HG03457 (cell line): ENCODE results near the gene CNKSR3.

ENCODE experiments used
- ATAC-seq: cut with Tn5 transposase; IDR thresholded peaks from one replicate; pipeline ENCODE4 v1.9.1; 2021; ENCODE audit warnings: moderate number of reproducible peaks; ENCODE audit not compliant: unreplicated experiment

CNKSR3 gene

DNA sequence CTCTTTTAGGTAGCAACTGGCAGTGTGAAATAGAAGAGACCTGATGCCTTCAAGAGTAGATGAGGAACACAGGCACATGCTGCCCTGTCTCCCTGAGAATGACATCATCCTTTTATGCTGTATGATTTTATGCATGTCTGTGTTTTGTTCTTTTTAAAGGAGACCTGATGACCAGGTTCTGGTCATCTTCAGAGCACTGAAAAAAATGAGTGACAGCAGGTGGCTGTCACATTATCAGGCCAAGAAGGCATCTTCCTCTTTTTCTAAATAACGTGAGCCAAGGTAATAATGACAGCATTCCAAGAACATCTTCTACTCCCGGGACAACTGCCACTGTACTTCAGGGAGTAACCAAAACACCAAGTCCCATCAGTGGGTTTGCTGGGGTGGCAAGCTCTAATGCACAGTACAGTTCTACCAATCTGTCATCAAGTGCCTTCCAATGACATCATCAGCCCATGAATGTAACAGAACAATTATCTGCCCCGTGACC, 28.9 kb downstream of the CNKSR3 start:
- no peak for ATAC-seq

DNA sequence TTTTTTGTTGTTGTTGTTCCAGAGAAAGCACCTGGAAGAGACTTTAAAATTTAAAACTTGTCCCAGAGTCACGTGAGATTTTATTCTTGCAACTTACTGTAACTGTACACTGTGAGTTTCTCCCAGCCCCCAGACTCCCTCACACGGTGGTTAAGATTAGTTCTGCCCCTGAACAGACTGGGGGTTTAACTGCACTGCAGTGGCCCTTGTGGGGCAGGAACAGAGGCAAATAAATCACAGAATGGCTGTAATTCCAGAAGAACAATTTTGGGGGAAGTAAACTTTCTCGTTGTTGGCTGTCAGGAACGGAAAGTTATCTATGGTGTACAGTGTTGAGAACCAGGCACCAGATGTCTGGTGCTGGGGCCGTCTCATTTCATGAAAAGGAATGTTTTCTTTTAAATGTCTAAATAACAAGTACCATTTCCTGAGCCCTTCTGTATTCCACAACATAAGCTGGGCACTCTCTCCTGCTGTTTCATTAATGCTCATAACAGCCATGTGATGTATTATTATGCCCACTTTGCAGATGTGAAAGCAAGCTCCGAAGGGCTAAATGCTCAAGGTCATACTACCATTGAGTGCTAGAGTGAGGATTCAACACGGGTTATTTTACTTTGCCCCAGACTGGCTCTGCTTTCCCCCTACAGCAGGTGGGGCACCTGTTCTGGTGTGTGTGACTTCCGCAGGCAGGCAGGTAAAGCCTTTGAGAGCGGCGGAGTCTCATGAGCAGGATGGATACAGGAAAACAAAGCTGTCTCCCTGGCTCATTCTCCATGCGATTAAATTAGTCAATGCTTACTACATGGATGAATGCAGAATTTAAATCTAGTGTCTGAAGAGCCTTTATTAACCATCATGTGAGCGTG, 30.5 kb downstream of the CNKSR3 start:
- ATAC-seq, result no peak

DNA sequence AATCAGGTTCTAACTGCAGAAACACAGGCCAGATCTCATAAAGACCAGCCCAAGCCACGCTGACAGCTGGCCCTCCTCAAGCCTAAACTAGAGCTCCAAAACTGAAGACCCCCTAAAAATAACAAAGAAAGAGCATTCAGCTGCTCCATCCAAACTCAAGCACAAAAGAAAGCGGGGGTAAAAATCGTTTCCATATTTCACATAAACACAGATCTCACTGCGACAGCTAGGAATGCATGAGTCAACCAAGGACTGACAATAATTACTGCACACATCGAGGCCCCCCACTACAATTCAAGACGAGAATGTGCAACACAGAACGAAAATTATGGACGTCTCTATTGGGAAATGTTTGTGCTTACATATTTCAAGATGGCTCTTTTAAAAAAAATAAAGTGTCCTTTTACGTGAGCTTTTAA, 31.1 kb downstream of the CNKSR3 start:
- ATAC-seq, result no peak

DNA sequence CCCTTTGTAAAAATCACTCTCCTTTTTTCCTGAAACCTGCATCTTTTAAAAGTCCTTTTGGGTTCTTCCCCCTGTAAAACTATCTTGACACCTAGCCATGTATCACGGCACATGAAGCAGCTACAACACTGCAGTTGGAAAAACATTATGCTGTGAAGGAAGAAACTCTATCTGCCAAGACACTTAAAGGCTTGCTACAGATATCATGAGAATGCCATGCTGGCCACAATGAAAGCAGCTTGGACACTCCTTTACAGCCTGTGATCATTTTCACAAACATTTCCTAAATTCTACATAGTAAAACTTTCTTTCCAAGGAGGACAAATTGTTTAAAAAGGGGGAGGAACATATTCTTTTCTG, 31.8 kb downstream of the CNKSR3 start:
- no peak for ATAC-seq

DNA sequence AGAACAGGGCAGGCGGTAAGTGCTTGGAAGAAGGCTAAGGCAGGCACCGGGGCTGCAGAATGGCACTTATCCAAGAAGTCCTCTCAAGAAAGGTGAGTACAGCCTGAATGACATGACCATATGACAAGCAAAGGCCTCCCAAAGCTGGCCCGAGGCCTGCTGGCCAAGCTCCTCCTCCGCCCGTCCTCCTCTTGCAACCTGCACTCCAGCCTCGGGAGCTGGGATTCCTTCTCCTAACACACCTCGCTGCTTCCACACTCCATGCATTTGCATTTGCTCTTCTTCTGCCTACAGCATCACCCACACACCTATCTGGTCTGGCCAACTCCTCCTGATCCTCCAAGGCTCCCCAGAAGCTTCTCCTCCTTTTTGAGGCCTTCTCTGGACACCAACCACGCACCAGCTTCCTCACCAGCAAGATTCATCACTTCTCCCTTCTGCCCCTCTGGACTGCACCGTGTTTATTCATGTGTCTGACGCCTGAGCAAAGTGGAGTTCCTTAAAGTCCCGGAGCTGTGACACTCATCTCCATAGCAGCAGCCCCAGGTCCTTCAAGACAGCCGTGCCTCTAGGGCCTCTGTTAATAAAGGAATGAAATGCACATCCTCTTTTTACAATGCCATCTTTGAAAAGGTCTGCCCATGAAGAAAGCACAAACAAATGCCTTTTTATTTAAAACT, 32.3 kb downstream of the CNKSR3 start:
- ATAC-seq, result no peak

DNA sequence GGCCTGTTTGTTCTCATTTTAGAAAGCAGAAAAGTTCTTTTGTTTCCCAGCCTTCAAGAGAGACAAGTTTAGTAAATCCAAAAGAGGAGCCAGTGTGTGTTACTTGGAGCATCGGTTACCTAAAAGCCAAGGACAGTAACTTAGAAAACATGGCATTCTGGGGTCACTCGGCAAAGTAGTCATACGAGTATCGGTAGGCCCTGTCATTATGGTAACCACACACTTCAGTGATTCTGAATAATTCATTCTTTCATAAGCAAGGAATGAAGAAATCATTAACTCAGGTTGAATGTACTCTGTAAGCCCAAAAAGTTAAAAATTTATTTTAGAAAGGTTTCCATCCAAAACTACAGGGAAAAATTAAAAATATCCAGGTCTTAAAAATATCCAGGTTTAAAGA, 34.0 kb downstream of the CNKSR3 start:
- no peak for ATAC-seq

DNA sequence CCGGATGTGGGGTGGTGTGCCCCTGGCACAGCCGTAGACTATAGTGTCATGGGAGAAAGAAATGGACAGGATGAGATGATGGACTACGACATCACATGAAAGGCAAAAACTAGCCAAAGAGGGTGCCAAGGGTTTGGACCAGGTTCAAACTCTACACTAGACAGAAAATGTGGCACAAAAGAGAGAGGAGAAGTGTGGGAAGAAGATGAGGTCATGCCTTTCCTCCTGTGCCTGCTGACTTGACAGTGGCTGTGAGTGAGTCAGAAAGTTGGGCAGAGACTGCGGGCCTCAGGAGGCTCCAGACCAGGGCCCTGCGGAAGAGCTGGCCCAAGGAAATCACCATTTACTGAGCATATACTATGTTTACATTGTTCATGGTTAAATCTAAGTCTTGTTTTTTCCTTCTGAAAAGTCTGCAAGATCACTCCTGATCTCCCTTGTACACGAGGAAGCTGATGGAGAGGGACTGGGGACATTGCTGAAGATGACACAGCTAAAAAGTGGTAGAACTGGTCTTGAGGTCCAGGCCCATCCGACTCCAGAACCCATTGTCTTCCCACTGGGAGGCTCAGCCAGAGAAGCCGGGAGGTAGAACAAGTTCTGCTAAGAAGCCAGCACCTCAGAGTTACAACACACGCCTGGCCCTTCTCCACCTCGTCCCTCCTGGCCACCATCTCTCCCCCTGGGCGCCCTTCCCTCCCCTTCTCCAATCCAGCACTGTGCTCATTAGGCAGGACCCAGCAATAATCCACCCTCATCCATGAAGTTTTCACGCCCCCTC, 35.6 kb downstream of the CNKSR3 start:
- no peak for ATAC-seq

DNA sequence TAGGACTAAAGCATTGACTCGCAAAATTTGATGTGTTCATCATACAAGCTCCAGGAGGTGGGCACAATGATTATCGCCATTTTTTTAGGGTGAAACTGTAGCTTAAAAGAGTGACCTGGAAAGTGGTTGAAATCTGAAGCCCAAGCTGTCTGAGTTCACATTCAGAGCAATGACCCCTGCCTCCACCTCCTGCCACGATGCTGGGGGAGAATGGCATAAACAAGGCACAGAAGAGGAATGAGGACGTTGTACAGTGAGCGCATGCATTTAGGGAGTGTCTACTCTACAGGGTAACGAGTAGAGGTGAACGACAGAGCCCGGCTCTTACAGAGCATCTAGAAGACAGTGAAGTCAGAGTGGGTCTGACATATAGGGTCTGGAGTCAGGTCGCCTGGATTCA, 37.2 kb downstream of the CNKSR3 start:
- ATAC-seq, result no peak

DNA sequence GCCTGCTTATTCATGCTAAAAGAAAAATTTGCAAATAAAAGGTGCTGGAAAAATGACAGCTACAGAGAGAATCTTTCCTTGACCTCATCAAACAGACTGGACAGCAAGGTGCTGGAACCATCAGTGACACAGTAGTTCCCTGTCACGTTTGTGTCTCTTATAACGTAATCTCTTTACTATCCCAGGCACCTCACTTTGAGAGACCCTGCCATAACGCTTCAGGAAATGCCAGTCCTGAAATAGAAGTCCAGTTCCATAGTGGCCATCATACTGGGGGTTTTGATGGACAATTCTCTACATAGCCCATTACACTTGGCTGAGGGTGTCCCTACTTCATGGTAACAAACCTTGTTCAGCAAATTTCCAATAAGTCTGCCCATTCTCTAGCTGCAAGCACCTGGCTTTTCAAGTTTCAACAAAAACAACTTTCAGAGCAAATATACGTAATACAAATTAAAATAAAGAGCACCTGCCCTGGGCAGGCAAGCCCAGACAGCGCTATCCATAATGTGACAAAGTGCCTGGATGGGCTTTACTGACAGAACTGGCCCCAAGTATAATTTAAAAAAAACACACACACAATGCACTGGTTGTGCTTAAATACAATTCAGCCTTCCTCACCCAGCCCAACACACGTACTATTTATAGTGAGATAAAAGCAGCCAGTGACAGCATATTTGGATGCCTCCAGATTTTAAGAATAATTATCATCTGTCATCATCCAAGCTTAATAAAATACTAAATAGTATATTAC, 38.7 kb downstream of the CNKSR3 start:
- ATAC-seq, result no peak

DNA sequence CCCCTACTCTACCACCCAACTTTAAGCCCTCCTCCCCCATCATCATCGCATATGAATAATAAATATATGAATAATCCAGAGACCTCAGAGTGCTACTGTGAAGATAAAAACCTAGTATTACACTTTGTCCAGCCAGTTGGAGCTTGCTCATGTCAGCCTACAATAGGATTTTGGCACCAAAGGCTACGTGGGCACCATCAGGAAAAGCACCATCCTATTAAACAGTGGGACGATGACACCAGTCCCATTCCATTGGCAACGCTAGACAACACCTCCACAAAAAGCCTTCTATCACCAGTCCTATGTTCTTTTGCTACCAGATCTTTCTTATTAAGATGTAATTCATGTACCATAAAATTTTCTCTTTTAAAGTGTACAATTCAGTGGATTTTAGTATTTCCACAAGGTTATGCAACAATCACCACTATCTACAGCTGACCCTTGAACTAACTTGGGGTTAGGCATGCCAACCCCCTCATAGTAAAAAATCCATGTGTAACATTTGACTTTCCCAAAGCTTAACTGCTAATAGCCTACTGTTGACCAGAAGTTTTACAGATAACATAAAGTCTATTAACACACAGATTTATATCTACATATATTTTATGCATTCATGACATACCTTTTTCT, 41.1 kb downstream of the CNKSR3 start:
- ATAC-seq, result no peak

DNA sequence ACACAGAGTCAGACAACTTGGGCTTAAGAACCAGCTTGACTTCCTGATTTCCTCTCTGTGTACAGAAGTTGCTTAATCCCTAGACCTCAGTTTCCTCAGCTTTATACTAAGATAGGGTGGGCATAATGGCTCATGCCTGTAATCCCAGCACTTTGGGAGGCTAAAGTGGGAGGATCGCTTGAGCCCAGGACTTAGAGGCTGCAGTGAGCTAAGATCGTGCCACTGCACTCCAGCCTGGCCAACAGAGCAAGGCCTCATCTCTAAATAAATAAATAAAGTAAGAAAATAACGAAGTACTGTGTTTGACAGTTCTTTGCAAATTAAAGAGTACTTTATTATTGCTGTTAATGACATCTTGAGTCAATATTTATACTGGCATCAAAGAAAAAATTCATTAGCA, 41.7 kb downstream of the CNKSR3 start:
- no peak for ATAC-seq

DNA sequence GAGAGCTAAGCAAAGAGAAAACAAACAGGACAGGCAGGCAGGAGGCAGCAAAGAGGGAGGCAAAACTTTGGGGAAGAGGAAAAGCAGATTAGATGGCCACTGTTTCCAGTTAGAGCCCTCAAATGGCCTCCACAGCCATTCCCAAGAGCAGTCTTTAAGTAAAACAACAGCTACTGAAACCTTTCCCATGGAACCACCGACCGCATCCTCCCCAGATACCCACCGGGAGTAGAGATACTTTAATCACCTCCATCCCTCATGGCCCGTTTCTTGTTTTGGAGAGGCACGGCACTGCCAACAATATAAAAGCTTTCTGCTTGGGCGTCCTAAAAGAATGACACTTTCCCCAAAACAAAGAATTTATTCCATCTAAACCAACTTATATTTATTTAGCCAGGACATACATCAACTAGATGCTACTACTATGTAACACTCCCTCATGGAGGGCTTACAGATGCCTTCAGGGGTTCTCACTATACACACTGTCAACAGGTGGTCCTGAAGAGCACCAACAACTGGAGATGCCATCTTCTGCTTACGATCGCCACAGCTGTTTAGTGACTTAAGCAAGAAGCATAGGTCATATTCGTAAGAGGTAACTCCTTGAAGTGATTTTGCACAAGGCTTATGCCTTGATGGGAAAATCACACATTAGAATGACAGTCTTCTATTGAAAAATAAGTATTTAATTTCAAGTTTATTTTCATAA, 43.4 kb downstream of the CNKSR3 start:
- no peak for ATAC-seq

DNA sequence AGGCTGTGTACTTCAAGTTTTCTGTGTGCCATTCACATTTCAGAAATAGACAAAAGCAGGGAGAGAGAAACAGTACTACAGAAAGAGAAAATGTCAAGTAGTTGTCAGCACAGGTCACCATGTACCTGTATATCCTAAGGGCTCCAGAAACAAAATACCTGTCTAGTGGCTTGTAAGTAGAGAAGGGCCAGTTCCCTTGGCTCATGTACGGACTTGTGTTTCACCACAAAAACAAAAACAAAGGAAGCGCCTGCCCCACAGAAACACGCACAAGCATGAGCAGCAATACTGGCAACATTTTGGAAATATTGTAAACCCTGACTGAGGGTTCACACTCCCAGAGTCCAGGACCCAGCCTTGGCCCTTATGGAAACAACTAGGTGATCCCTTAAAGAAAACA, 44.3 kb downstream of the CNKSR3 start:
- no peak for ATAC-seq

DNA sequence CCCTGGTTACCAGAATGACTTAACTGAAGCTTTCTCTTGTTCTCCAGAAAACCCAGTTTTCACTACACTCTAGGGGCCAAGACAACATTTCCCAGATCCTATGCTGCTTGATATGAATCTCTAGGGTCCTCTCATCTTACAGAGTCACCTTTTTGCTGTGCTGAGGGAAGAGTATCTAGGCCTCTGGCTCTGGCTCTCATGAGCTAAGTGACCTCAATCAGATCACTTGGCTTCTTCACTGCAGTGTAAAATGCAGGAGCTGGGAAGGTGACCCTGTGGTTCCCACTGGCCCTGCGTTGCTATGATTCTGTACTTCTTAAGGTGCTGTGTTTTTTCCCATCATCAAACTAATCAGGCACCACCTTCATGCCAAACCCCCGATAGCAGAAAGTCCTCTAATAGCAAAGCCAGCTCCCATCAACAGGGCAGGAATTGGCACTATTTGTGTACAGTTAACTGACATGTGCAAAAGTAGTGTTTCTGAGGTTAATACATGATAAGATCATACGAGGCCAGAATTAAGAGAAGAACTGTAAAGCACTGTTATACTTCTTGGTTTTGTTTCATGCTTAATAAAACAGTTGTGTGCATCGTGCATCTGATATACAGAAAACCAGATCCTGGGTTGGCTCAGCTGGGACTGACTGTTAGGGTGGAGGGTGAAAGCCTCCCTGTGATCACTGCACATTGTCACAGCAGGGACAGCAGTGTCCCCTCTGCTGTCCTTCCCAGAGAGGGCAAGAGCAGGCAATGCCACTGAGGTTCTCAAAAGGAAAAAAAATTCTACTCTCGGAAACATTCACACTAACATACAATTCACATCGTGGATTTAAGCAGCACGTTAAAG, 46.7 kb downstream of the CNKSR3 start:
- ATAC-seq, result no peak

DNA sequence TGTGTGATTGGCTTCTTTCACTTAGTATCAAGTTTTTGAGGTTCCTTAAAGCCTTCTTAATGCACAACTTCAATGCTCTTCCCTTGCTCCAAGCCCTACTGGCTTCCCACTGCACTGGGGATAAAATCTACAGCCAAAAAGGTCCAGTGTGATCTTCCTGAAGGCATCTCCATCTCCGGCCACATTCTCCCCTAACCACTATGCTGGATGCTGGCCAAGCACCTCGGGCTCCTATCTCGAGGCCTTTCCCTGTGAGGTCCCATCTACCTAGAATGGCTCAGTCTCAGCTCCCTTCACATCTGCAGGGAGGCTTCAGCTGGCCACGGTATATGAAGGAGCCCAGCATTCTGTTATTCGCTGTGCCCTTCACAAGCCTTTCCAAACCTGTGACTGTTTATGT, 48.1 kb downstream of the CNKSR3 start:
- ATAC-seq, result no peak

DNA sequence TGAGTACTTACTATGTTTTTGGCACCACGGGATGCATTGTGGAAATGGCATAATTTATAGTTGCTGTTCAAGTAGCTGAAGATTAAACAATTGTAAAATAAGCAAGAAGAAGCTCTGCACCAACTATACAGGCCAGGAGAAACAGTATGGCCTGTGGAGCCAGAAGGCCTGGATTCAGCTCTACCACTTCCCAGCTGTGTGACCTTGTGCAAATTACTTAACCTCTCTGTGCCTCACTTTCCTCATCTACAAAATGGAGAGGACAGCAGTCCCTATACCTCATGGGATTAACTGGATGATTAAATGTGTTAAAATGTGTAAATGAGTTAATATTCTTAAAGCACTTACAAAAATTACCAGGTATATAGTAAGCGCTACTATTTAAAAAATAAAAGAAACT, 49.1 kb downstream of the CNKSR3 start:
- ATAC-seq, result no peak

DNA sequence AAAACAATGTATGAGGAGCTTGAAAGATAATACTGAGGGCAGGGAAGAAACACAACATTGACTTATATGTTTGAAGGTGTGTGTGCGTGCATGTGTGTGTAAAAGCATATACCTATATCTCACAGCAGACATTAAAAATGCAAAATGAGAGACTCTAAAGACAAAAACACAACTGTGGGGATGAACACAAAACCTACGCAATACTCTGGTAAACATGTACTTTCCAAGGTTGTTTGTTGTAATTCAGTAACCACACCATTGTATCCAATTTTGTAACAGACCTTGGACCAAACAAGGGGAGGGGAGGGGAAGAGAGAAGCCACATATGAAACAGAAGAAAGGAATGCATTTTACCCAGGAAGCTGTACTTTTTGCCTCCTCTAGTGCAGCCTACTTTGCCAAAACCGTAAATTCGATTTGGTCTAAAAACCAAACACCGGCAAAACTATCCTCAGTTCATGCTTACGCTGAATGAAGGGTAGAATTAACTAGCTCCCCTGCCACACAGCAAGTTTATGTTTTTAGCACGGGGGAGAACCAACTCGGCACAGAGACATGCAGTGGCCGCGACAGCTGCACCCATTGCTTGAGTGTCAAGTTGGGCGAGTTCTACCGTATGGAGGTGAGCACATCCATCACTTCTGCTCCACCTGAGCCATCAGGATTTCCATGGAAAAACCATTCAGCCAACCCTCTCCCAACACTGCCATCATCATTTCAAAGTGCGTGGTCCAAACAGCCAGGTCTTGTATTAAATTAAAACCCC, 50.0 kb downstream of the CNKSR3 start:
- no peak for ATAC-seq

DNA sequence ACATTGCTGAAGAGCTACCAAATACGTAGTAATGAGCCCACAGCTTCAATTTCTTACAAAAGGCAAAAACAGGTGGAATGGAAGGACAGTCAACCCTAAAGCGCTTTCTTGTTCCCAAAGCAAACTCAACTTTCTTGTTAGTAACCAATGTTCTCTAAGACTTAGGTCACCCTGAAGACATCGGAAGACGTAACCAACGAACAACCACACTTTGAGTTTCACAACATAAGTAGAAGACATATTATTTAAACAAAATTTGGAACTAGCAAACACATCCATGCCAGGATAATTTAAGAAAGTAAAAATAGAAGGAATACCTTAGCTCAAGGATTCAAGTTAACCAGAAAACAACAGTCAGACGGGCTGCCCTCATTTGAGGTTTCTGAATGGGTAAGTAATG, 51.0 kb downstream of the CNKSR3 start:
- no peak for ATAC-seq
